Endothelial cell of umbilical vein (primary cell): ENCODE measurements around the gene PLXNA4. TPM values are rescaled to one million over a fixed set of nuclear protein-coding genes. Genes with fewer than 3 reads are reported as not detected.

Source experiments
- BruUV-seq: library from RNA; stranded (reverse); fragments of 400-500 nt; replicated peaks from 2 replicates; lab custom pipeline; 2021; lab: Mats Ljungman, UMichigan
- CTCF ChIA-PET: fragments of 300-600, 350-600 bp; sonication (Branson Sonifier 250); formaldehyde crosslinking; loops from one replicate; lab custom pipeline; 2021; ENCODE audit warnings: antibody characterized with exemption, inconsistent platforms; lab: Charles Lee
- POLR2A ChIA-PET: fragments of 300-600, 350-600 bp; sonication (Branson Sonifier 250); formaldehyde crosslinking; loops from one replicate; lab custom pipeline; 2021; ENCODE audit warnings: antibody characterized with exemption, inconsistent platforms; lab: Charles Lee
- DNase-seq: peaks from one replicate; pipeline ENCODE4 v3.0.0-alpha.2; 2011; ENCODE audit warnings: low read depth, low spot score
- FAIRE-seq: peaks from 2 replicates; lab custom pipeline; 2011; peaks lifted over from hg19 to GRCh38; lab: Jason Lieb, UNC
- H2AFZ ChIP-seq: 2 replicates; pipeline ENCODE4 v1.6.0; 2012; ENCODE audit warnings: low read depth, low read length, control low read depth, inconsistent platforms
- H3K27ac ChIP-seq: 2 replicates; pipeline ENCODE4 v1.5.1; 2011; ENCODE audit warnings: low read depth, mild to moderate bottlenecking, control low read depth, low read length, moderate library complexity; ENCODE audit not compliant: insufficient read depth
- H3K27me3 ChIP-seq, 2 experiments: 2 replicates each; pipeline versions ENCODE4 v1.6.0 to v1.6.1; 2011; ENCODE audit warnings: low read length in 2 of 2, mixed read lengths in 1 of 2; ENCODE audit not compliant: control insufficient read depth in 2 of 2, insufficient read depth in 2 of 2
- H3K36me3 ChIP-seq, 2 experiments: 2 replicates in 1 of 2; 3 replicates in 1 of 2; pipeline ENCODE4 v1.5.1; 2011; ENCODE audit warnings: low read length in 2 of 2, mild to moderate bottlenecking in 1 of 2, moderate library complexity in 1 of 2; ENCODE audit not compliant: control insufficient read depth in 2 of 2, insufficient read depth in 2 of 2; ENCODE audit errors: extremely low read depth in 1 of 2
- H3K4me1 ChIP-seq: 3 replicates; pipeline ENCODE4 v1.5.1; 2011; ENCODE audit warnings: mild to moderate bottlenecking, low read length; ENCODE audit not compliant: control insufficient read depth, insufficient read depth; ENCODE audit errors: extremely low read depth
- H3K4me2 ChIP-seq: 2 replicates; pipeline ENCODE4 v1.6.1; 2011; ENCODE audit warnings: low read length, control low read depth, mixed read lengths; ENCODE audit not compliant: insufficient read depth
- H3K4me3 ChIP-seq, 3 experiments: fragments of 200-600 bp in 1 of 3; sonication (generic), shearing (Covaris generic) in 1 of 3; replicated peaks in 1 of 3; 2 replicates each; pipeline ENCODE4 v1.5.1; 2011 to 2016; ENCODE audit warnings: control low read depth in 3 of 3, low read length in 3 of 3, mild to moderate bottlenecking in 2 of 3, inconsistent platforms in 1 of 3, low read depth in 1 of 3, moderate library complexity in 1 of 3; ENCODE audit not compliant: insufficient read depth in 1 of 3
- H3K79me2 ChIP-seq: 2 replicates; pipeline ENCODE4 v1.6.0; 2012; ENCODE audit warnings: low read length, inconsistent platforms; ENCODE audit not compliant: control insufficient read depth, insufficient read depth
- H3K9ac ChIP-seq: replicated peaks from 2 replicates; pipeline ENCODE3; 2011; ENCODE audit warnings: low read length, control low read depth; ENCODE audit not compliant: insufficient read depth; ENCODE audit errors: extremely low read depth
- H3K9me1 ChIP-seq: replicated peaks from 3 replicates; pipeline ENCODE4 v1.6.0; 2011; ENCODE audit warnings: mild to moderate bottlenecking, low read length; ENCODE audit not compliant: control insufficient read depth, insufficient read depth; ENCODE audit errors: extremely low read depth
- H3K9me3 ChIP-seq: replicated peaks from 2 replicates; pipeline ENCODE4 v1.5.1; 2012; ENCODE audit warnings: low read length, inconsistent platforms; ENCODE audit not compliant: control insufficient read depth, insufficient read depth
- H4K20me1 ChIP-seq: replicated peaks from 2 replicates; pipeline ENCODE3; 2011; ENCODE audit warnings: mild to moderate bottlenecking, low read length; ENCODE audit not compliant: control insufficient read depth, insufficient read depth; ENCODE audit errors: extremely low read depth
- EZH2 ChIP-seq: IDR thresholded peaks from 2 replicates; pipeline ENCODE4 v1.6.1; 2012; ENCODE audit warnings: borderline replicate concordance, low read depth, mild to moderate bottlenecking, moderate library complexity, low read length, inconsistent platforms; ENCODE audit not compliant: severe bottlenecking
- FOS ChIP-seq: IDR thresholded peaks from 2 replicates; pipeline ENCODE4 v1.6.1; 2011; ENCODE audit warnings: mild to moderate bottlenecking, low read length, moderate library complexity, borderline replicate concordance; ENCODE audit not compliant: insufficient read depth
- GATA2 ChIP-seq: IDR thresholded peaks from 2 replicates; pipeline ENCODE4 v1.7.0; 2011; ENCODE audit warnings: low read depth, mild to moderate bottlenecking, moderate library complexity, mixed read lengths, low read length; ENCODE audit not compliant: insufficient read length, insufficient read depth
- JUN ChIP-seq: IDR thresholded peaks from 2 replicates; pipeline ENCODE4 v1.6.1; 2011; ENCODE audit warnings: borderline replicate concordance, low read depth; ENCODE audit not compliant: insufficient read length, insufficient read depth
- POLR2A ChIP-seq: IDR thresholded peaks from 2 replicates; pipeline ENCODE4 v1.6.1; 2012; ENCODE audit warnings: low read depth, mild to moderate bottlenecking, control low read depth, low read length
- POLR2AphosphoS5 ChIP-seq: IDR thresholded peaks from 2 replicates; pipeline ENCODE4 v1.6.1; 2012; ENCODE audit warnings: low read depth, mild to moderate bottlenecking, control low read depth, low read length, moderate library complexity; ENCODE audit not compliant: insufficient read depth
- dilution Hi-C: fragments of 300-500 bp; cut with MboI; formaldehyde crosslinking; loops from one replicate; pipeline ENCODE4 v1.15.0; 2019; ENCODE audit warnings: low sequenced_read_pairs; ENCODE audit not compliant: extremely low pct_ligation_motif_present
- intact Hi-C: fragments of 100-400 bp; cut with micrococcal nuclease; formaldehyde crosslinking; loops from one replicate; pipeline ENCODE4 v1.10.0; 2022
- polyA plus RNA-seq, 4 experiments: library from polyadenylated mRNA; depleted of rRNA in 3 of 4; stranded (reverse) in 3 of 4; unstranded in 1 of 4; fragments of >200 nt; gene quantifications; 2 replicates each; pipeline versions ENCODE4 v1.2.1 to v1.2.3, GENCODE V29; 2011 to 2012; ENCODE audit warnings: missing spikeins in 1 of 4
- total RNA-seq: library from RNA; stranded (reverse); gene quantifications from 2 replicates; pipeline ENCODE4 v1.2.3, GENCODE V29; 2021
- TF ChIP-seq, protein P1 (sequence below): IDR thresholded peaks from 2 replicates; pipeline ENCODE4 v1.6.1; 2011; ENCODE audit not compliant: insufficient read depth, insufficient read length
- TF ChIP-seq, protein P2 (sequence below), 2 donors: IDR thresholded peaks; 1 replicate in 1 of 2; 2 replicates in 1 of 2; pipeline ENCODE4 v1.5.1; 2011; ENCODE audit warnings: low read length in 2 of 2, mild to moderate bottlenecking in 2 of 2, moderate library complexity in 2 of 2, control low read depth in 1 of 2, inconsistent platforms in 1 of 2, low read depth in 1 of 2; ENCODE audit not compliant: insufficient read depth in 1 of 2; ENCODE audit errors: extremely low read depth in 1 of 2

The PLXNA4 gene
- total and polyA plus RNA-seq, 2 donors (not counting 3 experiments of a cell fraction or from before 2014, with no cell fraction given): 12.1 to 20.4 TPM

DNA sequence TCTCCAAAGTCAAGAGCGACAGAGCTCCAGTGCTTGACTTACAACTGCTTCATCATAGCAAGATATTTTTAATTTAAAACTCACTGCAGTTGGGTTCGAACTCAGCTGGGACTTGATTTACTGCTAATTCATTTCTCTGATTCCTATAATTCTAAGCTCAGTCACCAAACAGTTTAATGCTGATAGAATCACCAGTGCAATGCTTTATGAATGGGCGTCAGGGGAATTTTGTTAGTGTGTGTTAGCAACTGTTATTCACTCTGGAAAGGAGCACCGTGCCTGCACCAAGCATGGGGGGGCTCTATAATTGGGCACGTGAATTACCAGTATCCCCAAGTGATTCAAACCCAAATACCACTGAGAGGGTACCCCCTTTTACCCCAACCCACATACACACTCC is 10.4 kb downstream of the PLXNA4 start:
- intact Hi-C loops (no loop called here), dilution Hi-C loops (no loop called here)
- TF ChIP-seq, protein P1, sequence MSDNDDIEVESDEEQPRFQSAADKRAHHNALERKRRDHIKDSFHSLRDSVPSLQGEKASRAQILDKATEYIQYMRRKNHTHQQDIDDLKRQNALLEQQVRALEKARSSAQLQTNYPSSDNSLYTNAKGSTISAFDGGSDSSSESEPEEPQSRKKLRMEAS: no peak
- TF ChIP-seq GATA2 (no peak), JUN (no peak), POLR2A (no peak), EZH2 (no peak), POLR2AphosphoS5 (no peak), FOS (no peak)
- TF ChIP-seq, protein P2, sequence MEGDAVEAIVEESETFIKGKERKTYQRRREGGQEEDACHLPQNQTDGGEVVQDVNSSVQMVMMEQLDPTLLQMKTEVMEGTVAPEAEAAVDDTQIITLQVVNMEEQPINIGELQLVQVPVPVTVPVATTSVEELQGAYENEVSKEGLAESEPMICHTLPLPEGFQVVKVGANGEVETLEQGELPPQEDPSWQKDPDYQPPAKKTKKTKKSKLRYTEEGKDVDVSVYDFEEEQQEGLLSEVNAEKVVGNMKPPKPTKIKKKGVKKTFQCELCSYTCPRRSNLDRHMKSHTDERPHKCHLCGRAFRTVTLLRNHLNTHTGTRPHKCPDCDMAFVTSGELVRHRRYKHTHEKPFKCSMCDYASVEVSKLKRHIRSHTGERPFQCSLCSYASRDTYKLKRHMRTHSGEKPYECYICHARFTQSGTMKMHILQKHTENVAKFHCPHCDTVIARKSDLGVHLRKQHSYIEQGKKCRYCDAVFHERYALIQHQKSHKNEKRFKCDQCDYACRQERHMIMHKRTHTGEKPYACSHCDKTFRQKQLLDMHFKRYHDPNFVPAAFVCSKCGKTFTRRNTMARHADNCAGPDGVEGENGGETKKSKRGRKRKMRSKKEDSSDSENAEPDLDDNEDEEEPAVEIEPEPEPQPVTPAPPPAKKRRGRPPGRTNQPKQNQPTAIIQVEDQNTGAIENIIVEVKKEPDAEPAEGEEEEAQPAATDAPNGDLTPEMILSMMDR (IDR thresholded peaks at IDR 0.05; ENCODE audit: extremely low read depth in 1 of 2, insufficient read depth in 1 of 2, low read depth in 1 of 2, low read length in 2 of 2): no peak
- BruUV-seq: no TSS peak
- Histone ChIP-seq H3K9me3 (no peaks in the 10 kb centered on the region), H3K4me1 (peaks cover 10% of the 10 kb centered on the region), H3K36me3 (no peaks in the 10 kb centered on the region), H3K27me3 (no peaks in the 10 kb centered on the region), H3K9ac (no peak overlapping the region), H3K4me3 (no peak overlapping the region), H3K27ac (no peak overlapping the region), H3K9me1 (no peaks in the 10 kb centered on the region), H3K79me2 (no peaks in the 10 kb centered on the region), H2AFZ (no peak overlapping the region), H4K20me1 (no peaks in the 10 kb centered on the region), H3K4me2 (no peak overlapping the region)
- ChIA-PET CTCF (interaction anchor here (1.0 to 1.5 kb wide), 3 partner anchors 8 to 247 kb away, joined by 3 to 7 read pairs (median 4); no protein-coding TSS in a partner anchor), POLR2A (no interaction called here)
- FAIRE-seq (no peak), DNase-seq (no peak)
